ENCODE results near the gene TGFBRAP1. TPM values are rescaled to one million over a fixed set of nuclear protein-coding genes. Genes with fewer than 3 reads are reported as not detected.
A peak's percentile ranks its signal among the peaks of the same experiment; 100 is the strongest.

TGFBRAP1 gene
- total RNA-seq, 2 donors from 2014 or later: 16.8 to 19.7 TPM

DNA sequence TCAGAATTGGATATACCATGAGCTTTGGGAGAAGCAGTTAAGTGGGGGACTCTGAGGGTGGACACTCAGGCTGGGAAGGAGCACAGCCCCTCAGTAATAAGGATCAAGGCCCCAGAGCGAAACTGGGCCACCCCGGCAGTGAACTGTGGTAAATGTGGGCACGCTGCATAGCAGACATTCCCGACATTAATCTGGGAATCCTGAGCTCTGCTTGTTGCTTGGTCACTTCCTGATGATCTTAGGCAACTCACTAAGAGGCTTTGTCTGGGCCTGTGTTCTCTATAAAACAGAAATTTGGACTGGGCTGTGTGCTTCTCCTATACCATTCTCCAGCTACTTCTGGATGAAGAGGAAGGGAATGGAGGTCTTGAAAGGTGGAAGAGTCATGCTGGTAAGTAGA is 4.8 kb downstream of the TGFBRAP1 start:
- no peak for DNase-seq
- intact Hi-C loops (cut with DNase I, micrococcal nuclease): no loop called here
- no peak for ATAC-seq

DNA sequence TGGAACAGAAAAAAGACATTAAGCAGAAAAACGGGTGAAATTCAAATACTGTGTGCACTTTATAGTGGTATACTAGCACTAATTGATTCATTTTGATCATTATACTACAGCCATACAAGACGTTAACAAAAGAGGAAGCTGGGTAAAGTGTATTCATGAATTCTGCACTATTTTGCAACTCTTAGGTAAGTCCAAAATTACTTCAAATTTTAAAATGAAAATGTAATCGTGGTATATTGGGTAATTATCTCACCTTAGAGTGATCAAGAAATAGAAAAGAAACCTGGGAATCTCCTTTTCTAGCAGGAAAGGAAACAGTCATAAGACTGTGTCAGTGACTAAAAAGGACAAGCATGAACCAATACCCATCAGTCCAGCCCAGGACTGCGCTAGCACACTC is 5.4 kb downstream of the TGFBRAP1 start:
- ATAC-seq: no peak
- intact Hi-C loops (cut with DNase I, micrococcal nuclease): no loop called here
- no peak for DNase-seq

DNA sequence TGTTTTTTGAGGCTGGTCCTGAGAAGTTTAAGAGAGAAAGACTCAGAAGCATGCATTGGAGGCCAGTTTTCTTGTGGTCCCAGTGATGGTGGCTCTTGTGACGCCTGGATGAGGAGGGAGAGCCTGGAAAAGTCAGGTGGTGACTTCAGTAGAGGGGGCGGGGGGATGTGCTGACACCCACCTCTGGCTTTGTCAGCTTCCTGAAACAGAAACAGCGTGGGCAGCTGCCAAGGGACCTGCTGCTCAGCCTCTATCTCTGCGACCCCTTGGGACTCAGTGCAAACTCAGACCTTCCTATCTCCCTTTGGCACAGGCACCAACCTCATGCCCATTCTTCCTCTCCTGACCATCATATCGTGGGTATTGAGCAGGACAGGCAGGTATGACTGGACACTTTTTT is 6.4 kb downstream of the TGFBRAP1 start:
- no peak for DNase-seq
- intact Hi-C loops (cut with DNase I, micrococcal nuclease): no loop called here
- ATAC-seq: no peak

DNA sequence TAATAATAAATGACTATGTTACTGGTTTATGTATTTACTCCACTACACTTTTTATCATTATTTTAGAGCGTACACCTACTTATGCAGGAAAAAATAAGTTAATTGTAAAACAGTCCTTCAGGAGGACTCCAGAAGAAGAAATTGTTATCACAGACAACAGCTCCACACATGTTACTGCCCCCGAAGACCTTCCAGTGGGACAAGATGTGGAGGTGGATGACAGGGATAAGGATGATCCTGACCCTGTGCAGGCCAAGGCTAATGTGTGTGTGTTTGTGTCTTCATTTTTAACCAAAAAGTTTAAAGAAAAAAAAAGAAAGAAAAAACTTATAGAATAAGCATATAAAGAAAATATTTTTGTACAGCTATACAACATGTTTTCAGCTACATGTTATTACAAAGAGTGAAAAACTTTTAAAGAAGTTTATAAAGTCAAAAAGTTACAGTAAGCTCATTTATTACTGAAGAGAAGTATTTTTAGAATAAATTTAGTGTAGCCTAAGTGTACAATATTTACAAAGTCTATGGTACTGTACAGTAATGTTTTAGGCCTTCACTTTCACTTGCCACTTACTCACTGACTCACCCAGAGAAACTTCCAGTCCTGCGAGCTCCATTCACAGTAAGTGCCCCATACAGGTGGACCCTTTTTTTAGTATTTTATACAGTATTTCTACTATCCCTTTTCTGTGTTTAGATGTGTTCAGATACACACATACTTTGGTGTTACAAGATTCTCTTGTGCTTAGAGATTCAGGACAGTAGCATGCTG is 7.5 kb downstream of the TGFBRAP1 start:
- ATAC-seq (no peak), DNase-seq (no peak)
- intact Hi-C loops (cut with DNase I, micrococcal nuclease): no loop called here

DNA sequence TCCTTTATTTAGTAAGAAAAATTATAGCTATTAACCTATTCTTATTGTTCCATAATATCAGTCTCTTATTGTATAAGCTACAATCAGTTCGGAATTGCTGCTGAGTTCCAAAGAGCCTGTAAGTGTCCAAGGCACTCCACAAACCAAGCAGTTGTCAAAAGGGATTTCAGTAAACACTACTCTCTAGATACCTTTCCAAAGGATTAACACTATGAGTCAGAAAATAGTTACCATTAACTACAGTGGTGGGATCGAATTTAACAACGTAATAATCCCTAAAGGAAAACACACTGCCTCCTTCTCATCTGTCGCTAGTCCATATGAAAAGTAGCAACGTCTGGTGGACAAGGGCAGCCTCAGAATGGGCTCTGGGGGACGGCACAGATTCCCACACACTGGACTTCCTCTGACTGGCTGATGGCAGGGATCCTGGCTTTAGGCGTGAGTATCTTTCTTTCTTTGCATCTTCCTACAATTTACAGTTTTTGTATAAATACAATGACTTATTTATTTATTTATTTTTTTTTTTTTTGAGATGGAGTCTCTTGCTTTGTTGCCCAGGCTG is 8.8 kb downstream of the TGFBRAP1 start:
- intact Hi-C loops (cut with DNase I, micrococcal nuclease): no loop called here
- DNase-seq (no peak), ATAC-seq (no peak)

DNA sequence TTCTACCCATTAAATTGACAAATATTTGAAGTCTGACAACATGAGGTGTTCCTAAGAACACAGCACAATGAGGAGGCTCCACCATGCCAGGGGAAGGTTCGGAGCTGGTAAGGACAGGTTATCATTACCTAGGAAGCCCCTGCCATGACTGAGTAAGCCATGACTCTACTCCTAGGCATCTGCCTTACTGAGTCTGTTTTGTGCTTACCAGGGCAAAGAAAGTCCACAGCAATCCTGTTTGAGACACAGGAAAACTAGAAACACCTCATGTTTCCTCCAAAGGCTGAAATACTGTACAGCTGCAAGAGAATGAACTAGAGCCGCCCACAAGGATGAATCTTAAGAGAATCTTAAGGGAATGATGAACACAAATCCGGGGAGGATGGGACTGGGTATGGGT is 11.6 kb downstream of the TGFBRAP1 start:
- no peak for ATAC-seq
- DNase-seq: no peak
- intact Hi-C loops (cut with DNase I, micrococcal nuclease): no loop called here

DNA sequence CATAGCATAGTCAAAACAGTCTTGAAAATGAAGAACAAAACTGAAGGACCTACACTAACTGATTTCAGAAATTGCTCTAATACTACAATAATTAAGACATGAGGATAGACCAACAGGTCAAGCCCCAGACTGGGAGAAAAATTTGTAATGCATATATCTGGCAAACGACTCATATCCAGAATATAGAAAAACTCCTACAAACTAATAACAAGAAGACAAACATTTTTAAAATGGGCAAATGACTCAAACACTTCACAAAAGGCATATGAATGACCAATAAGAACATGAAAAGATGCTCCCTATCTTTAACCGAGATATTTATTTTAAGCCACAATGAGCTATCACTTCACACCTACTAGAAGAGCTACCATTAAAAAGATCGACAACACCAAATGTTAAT is 14.2 kb downstream of the TGFBRAP1 start:
- DNase-seq: no peak
- ATAC-seq: no peak
- intact Hi-C loops (cut with DNase I, micrococcal nuclease): no loop called here

DNA sequence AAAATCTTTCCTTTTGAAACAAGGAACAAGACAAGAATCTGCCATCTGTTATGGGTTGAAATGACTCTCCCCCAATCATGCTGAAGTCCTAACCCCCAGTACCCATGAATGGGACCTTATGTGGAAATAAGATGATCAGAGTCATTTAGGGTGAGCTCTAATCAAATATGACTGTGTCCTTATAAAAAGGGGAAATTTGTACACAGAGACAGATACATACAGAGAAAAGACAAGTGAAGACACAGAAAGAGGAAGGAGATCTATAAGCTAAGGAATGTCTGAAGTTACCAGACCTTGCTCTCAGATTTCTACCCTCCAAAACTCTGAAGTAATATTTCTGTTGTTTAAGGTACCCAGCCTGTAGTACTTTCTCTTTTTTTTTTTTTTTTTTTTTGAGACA is 15.7 kb downstream of the TGFBRAP1 start:
- DNase-seq (no peak), ATAC-seq (no peak)
- intact Hi-C loops (cut with DNase I, micrococcal nuclease): no loop called here

DNA sequence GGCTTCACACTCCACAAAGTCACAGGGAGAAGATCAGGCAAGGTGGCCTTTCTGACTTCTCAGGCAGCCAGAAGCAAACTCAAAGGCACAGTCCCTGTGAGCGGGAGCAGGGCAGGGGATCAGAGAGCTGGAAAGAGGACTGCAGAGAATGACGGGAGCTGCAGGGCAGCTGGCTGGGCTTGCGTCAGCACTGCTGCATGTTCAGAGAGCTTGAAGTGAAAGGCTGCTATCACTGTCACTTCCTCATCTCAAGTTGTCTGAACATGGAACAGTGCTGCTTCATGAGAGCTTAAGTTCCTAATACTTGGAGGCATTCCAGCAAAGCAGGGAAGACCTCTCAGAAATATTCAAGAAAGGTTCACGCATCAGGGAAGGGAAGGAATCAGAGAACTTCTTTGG is 20.4 kb downstream of the TGFBRAP1 start:
- intact Hi-C loops (cut with DNase I, micrococcal nuclease): no loop called here
- ATAC-seq: no peak
- no peak for DNase-seq

DNA sequence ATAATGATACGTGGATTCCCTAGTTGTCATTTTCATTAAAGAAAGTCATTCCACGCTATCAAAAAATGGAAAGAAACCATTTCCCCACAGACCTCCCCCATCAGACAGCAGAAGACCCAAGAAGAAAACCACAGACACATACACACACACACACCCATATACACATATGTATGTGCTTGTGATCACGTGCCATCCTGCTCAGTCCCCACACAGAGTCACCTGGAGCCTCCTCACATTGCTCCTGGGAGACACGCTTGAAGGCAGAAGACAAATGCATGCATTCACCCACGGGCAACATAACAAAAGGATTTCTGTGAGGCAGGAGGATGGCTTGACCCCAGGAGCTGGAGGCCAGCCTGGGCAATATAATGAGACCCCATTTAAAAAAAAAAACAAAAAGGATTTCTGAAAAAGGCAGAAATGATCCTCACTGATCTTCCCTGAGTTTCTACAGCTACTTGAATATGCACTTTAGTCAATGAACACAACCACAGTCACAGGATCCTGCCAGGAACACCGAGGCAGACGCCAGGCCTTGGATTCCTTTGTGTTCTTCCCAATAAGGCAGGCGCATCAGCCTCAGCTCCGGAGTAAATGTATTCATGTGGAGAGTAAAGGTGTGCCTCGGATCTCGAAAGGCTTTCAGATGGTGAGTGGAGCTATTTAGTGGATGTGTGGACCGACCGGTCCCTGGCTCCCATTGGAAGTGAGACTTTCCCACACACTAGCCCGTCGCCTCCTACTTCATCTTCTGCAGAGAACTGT is 21.0 kb downstream of the TGFBRAP1 start:
- intact Hi-C loops (cut with DNase I, micrococcal nuclease): no loop called here
- no peak for DNase-seq
- no peak for ATAC-seq

DNA sequence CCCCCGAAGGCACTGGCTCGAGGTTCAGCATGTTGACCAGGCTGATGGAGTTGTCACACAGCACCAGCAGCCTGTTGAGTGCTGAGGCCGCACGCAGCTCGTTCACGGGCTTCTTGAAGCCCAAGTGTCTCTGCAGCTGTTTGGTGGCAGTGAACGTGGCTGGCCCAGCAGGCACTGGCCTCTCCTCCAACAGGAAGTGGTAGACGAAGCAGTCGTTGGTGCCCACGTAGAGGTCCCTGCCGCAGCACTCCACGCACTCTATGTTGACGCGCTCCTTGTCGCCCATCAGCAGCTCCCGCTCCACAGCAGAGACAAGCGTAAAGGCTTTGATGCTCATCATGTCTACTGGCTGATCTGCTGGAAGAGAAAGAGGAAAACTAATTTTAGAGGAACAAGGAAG is 21.6 kb downstream of the TGFBRAP1 start:
- no peak for ATAC-seq
- intact Hi-C loops (cut with DNase I, micrococcal nuclease): no loop called here
- DNase-seq: no peak

DNA sequence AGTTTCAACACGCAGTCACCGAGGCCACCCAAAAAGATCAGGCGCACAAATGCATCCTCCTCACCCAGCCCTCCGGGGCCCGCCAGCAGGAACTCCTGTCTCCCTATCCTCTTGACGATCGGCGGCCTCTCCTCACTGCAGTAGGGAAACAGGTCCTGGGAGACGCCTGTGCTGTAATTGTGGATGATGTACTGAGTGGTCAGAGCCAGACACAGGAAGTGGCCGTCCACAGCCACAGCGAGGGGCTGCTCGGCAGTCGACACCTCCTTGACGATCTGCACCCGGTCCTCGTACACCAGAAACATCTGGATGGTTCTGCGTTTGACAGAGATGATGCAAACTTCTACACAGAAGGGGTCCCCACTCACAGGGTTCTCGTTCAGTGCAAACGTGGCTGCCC is 22.0 kb downstream of the TGFBRAP1 start:
- no peak for ATAC-seq
- no peak for DNase-seq
- intact Hi-C loops (cut with DNase I, micrococcal nuclease): no loop called here

DNA sequence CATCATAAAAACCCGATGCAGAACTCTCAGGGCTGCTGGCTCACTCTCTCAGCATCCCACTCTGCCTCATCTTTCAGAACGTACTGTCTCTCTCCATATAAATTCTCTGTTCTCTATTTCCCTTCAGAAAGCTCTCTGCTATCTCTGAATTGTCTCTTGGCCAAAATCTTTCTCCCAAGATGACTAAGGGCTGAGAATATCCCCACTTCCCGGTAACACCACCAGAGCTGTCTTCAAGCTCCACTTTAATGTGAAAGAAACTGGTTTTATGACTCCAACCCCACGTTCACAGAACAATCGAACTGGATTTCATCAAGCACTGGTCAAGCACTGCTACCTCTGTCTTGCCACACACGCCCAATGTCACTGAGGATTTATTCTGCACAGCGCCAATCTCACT is 22.4 kb downstream of the TGFBRAP1 start:
- ATAC-seq (no peak), DNase-seq (no peak)
- intact Hi-C loops (cut with DNase I, micrococcal nuclease): no loop called here

DNA sequence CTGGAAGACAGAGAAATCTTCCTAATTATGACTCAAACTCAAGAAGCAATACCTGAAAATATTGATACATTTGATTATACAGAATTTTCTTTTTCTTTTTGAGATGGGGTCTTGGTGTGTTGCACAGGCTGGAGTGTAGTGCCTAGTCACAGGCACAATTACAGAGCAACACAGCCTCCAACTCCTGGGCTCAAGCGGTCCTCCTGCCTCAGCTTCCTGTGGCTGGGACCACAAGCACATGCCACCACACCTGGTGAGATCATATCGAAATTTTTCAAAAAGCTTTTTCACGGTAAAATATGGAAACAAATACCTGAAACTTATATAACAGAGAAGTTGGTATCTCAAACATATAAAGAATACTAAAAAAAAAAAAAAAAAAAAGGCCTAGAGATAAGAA is 27.9 kb downstream of the TGFBRAP1 start:
- no peak for ATAC-seq
- intact Hi-C loops (cut with DNase I, micrococcal nuclease): no loop called here
- no peak for DNase-seq

DNA sequence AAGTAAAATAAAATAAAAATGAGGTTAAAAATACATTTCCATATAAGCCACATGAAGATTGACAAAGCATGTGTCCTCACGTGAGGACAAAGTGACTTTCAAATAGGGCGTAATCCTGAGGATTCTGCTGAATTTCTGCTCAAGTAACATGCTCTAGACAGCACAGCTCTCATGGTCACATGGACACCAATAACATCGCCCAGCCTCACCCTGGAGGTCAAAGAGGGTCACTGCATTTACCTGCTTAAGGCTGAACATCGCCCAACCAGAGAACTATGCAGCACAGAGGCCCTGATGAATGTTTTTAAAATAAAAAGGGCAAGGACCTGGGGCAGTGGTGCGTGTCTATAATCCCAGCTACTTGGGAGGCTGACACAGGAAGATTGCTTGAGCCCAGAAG is 30.2 kb downstream of the TGFBRAP1 start:
- no peak for DNase-seq
- no peak for ATAC-seq

DNA sequence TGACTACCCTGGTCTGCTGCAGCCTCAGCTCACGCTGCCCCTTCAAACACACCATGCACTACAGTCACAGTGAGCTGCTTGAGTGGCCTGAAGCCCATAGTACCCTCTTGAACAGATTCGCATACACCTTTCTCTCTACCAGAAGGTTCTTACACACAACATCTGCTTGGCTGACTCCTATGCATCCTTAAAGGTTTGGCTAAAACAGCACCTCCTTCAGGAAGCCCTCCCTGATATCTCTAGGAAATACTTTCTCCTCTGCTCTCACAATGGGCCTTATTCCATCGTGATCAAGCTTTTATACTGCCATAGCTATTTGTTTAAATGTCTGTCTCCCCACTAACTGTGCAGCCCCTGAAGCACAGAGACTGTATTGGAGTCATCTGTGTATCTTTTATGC is 31.5 kb downstream of the TGFBRAP1 start:
- ATAC-seq (peak; percentile 3), DNase-seq (no peak)
- intact Hi-C loops (cut with DNase I, micrococcal nuclease): no loop called here

More for the DNA sequence above, 30.2 kb downstream of the TGFBRAP1 start:
- intact Hi-C loops (cut with DNase I, micrococcal nuclease): no loop called here

DNA sequence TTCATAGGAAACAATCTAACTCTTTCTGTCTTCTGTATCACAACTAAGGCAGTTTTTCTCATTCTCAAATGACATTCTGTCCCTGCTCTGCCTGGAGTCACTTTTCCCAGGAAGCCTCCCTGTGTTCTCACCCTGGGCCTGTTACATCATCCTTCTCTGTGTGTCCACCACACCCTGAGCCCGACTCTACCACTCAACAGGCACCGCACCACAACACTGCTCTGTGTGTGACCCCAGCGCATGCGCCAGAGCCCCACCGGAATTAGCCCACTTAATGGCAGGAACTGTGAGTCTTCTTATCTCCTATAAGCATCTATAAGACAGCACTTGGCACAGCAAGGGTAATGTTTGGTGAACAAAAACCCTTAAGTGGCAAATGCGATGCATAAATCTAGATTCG is 32.3 kb downstream of the TGFBRAP1 start:
- ATAC-seq: peak; percentile 52
- DNase-seq: no peak

DNA sequence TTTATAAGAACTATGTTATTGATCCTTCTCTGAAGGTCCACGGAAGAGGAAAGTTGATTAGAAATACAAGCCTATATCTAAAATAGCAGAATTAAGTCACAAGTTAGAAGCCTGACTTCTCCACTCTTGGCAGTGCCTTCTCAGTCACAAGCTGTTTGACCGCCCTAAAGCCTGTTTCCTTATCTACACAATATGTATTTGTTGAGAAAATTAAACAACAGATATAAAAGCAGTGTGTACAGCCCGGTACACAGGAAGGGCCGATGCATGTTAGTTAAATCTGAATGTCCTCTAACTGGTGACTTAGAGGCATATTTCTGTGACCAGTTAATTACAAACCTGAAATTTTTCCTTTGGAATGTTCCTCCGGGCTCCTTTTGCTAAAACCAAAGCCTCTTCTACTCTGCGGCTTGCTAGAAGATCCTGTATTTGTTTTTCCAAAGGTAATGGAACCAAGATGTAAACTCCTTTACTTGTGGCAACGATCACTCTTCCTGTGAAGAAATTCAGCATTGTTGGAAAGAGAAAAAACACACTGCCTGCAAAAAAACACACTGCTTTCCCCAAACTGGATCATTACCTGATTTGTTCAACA is 33.4 kb downstream of the TGFBRAP1 start:
- intact Hi-C loops (cut with DNase I, micrococcal nuclease): no loop called here
- ATAC-seq (peak; percentile 76), DNase-seq (no peak)

More for the DNA sequence above, 32.3 kb downstream of the TGFBRAP1 start:
- intact Hi-C loops (cut with DNase I, micrococcal nuclease): no loop called here

DNA sequence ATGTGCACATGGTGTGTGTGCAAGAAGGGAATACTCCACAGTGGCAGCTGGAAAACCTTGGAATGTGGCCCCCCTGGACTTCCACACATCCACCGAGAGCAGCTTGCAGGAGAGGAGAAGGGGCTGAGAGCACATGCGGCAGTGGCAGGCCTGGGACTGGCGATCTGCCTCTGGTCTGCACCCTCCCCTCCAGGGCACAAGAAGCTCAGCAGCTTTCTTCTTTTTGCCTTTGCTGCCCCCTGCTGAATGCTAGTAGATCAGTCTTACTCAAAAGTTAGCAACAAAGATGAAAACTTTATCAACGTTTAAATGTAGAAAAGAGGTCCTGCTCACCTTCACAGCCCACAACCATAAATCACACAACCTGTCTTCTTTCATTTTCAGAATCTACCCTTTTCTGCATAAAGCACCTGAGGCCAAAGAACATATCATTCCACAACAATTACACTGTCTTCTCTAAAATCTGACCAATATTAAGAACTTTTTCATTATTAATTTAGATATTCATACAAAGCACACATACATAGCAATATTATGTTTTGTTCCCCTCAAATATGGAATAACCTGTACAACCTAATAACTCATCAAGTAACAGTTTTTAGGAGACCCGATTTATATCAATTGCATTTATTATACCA is 34.6 kb downstream of the TGFBRAP1 start:
- intact Hi-C loops (cut with DNase I, micrococcal nuclease): no loop called here
- DNase-seq (peak in 1 of 2 donors; percentile 29), ATAC-seq (peak; percentile 59)

Measured in left colon (tissue), 2 donors.